OCI-LY7 (cell line): ENCODE measurements around the gene POR.

Source experiments
- EZH2phosphoT487 ChIP-seq: fragments of 200-600 bp; sonication (generic); IDR thresholded peaks from 2 replicates; pipeline ENCODE4 v1.6.1; 2018; ENCODE audit warnings: low read depth, borderline replicate concordance, mild to moderate bottlenecking, mixed run types, antibody characterized with exemption, low read length, moderate library complexity, mixed read lengths
- TF ChIP-seq, protein P1 (sequence below): fragments of 200-600 bp; sonication (generic); conservative IDR thresholded peaks from 2 replicates; pipeline ENCODE4 v1.5.1; 2014; ENCODE audit warnings: mild to moderate bottlenecking, antibody characterized with exemption, low read length, moderate library complexity, mixed read lengths

DNA sequence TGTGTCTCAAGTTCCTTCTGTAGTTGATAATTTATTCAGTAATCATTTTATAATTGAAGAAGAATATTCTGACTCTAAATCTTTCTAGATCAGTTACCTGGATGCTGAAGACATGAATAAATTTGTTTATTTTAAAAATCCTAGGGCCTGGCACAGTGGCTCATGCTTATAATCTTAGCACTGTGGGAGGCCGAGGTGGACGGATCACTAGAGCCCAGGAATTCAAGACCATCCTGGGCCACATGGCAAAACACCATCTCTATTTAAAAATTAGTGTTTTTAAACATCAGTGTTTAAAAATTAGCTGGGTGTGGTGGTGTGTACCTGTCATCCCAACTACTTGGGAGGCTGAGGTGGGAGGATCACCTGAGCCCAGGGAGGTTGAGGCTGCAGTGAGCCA lies 9.3 kb downstream of the POR start:
- TF ChIP-seq, protein P1, sequence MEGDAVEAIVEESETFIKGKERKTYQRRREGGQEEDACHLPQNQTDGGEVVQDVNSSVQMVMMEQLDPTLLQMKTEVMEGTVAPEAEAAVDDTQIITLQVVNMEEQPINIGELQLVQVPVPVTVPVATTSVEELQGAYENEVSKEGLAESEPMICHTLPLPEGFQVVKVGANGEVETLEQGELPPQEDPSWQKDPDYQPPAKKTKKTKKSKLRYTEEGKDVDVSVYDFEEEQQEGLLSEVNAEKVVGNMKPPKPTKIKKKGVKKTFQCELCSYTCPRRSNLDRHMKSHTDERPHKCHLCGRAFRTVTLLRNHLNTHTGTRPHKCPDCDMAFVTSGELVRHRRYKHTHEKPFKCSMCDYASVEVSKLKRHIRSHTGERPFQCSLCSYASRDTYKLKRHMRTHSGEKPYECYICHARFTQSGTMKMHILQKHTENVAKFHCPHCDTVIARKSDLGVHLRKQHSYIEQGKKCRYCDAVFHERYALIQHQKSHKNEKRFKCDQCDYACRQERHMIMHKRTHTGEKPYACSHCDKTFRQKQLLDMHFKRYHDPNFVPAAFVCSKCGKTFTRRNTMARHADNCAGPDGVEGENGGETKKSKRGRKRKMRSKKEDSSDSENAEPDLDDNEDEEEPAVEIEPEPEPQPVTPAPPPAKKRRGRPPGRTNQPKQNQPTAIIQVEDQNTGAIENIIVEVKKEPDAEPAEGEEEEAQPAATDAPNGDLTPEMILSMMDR, result no peak
- TF ChIP-seq EZH2phosphoT487, result no peak
